Measurements from ENCODE around the gene TIMM17A.
A peak's percentile ranks its signal among the peaks of the same experiment; 100 is the strongest.
"Not testable (repeated sequence)": the region's sequence is repeated elsewhere in the genome, so short reads cannot be mapped to it uniquely, and the experiment has no call there.

Gene TIMM17A

DNA sequence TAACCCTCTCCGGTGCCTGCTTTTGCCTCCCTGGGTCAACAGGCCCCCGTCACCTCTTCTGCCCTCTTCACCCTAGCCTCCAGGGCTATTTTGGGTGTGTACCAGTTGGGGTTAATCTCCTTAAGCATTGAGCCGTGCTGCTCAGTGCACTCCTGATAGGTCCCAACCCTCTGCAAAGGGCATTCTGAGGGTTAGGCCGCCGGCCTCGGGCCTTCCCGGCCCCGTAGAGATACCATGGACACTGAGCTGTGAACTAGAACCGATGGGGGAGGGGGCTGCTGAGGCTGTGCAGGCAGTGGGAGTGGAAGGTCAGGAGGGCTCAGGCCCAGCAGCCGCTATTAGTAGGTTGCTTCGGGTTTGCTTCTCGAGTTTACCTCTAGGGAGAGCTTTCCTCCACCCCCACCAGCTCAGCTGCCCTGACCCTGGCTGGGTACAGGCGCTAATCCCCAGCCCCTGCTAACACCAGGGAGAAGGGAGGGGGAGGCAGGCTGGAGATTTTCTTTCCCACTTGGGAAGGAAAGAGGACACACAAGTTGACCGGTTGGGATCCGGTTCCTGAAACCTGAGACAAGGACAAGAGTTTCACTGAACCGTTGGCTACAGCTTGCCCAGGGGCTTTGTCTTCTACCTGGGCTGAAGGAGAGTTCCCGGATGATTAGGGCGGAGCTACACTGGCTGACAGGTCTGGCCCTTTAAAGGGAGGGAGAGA lies 13.7 kb upstream of the TIMM17A start:
- no peak for DNase-seq

DNA sequence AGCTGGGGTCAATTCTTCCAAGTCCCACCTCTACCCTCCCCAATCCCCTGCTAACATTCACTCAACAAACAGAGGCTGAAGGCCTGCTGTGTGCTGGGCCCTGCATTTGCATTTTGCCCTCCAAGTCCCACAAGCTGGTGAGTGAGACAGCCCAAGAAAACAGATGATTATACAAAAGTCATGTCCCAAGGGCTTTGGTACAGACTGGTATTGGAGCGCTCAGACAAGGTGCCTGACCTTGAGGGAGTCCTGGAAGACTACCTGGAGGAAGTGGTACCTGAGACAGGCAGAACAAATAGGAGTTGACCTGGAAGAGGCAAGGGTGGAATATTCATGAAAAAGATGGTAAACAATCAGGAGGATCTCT lies 13.2 kb upstream of the TIMM17A start:
- no peak for DNase-seq

DNA sequence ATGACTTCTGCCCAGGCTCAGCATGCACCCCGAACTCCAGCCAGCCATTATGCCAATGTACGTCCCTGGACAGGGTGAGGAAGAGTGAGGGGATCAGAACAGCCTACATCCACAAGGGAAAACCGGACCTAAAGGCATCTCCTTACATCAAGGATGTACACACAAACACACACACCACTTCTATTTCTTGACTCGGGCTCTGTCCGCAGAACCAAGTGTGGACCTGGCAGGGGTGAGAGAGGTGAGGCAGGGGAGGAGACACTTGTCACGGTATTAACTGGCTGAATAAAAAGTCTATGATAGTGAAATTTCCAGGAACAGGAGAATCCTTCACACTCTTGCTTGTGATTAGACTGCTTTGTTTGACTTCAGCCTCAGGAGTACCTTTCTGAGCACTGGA lies 11.3 kb upstream of the TIMM17A start:
- DNase-seq = no peak

DNA sequence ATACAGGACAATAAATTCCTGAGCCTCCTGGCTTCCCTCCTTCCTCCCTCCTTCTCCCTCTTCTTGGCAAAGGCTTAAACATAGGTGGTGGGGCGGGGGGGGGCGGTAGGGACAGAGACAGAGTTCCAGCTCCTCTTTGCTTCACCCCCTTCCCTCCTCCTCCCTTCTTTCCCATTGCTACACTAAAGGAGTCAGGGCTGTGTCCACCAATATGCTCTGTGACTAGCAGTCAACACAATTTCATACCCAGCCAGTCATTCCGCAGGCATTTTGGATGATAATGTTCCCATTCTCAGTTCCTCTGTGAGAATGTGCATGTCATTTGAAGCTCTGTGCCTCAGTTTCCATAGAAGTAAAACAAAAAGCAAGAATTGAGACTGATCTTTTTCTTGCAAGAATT lies 10.7 kb upstream of the TIMM17A start:
- DNase-seq = no peak

DNA sequence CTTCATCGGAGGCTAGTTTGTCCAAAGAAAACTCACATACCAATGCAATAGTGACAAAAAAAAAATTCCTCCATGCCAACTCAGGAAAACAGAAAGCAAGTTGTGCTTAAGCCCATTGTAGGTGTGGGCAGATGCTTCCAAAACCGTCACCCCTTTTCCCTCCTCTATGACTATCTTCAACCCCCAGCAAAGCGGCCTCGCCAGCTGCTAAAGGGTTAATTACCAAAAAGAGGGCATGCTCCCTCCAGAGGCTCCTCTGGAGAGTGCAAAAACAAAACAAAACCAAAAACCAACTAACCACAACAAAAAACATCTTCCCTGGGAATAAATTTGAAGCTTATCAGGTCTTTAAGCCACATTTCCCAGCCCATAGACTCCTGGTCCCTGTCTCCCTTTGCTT lies 10.1 kb upstream of the TIMM17A start:
- no peak for DNase-seq

DNA sequence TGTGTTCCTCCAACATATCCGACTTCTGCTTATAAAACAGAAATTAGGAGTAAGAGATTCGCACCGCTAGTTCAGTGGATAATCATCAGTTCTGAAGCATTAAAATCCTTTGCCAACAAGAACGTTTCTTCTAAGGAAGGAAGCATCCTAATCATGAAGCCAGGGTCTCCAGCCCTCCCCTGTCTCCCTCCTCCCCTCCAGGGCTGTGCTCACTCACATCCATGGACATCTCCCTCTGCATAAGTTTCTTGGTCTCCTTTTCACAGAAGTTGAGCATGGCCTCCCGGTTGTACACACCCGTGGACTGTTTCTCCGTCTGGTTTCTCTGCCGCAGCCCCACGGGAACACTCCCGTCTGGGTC lies 9.5 kb upstream of the TIMM17A start:
- no peak for DNase-seq

DNA sequence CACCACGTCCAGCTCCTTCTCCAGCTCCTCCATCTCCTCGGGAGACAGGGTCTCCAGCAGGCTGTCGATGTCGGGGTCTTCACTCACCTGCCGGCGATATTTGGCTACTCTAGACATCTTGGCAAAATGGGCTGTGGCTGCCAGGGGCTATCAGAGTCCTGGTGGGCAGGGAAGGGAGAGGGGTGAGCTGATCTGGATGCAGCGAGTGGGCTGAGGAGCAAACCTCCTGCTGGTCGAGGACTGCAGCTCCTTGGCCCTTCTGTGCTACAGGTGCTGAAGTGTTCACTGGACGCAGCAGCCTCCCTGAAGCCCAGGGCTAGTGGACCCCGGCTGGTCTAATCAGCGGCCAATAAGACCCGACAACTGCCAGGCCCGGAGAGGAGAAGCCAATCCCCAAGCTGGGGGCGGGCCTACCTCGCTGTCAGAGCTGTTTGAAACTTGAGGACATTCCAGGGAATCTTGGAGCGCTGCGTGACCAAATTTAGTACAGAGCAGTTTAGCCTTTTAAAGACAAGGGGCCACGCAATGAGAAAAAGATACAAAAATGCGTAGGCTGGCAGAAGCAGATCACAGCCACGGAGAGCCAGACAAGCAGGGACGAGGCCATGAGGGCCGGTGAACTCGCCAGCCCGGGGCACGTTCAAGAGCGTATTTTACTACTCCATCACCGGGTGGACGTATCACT lies 8.9 kb upstream of the TIMM17A start, which contains the start of gene LMOD1:
Gene LMOD1, minus strand, starts transcription at position 325 of the 685 bp plus-strand sequence. Its CDS starts 208 bp downstream, at position 117.
- no peak for DNase-seq

DNA sequence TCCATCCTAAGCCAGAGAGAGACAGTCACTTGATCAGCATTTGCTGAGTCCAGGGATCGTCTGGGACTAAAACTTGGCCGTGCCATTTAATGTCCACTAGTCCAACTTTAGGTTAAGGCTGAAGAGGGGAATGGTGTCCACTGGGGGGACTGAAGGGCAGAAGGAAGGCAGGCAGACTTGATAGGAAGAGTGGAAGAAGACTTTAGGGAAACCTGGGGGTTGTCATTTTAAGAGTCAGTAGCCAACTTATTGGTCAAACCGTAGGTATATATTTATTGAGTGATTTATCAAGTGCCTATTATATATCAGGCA lies 7.7 kb upstream of the TIMM17A start:
- no peak for DNase-seq

DNA sequence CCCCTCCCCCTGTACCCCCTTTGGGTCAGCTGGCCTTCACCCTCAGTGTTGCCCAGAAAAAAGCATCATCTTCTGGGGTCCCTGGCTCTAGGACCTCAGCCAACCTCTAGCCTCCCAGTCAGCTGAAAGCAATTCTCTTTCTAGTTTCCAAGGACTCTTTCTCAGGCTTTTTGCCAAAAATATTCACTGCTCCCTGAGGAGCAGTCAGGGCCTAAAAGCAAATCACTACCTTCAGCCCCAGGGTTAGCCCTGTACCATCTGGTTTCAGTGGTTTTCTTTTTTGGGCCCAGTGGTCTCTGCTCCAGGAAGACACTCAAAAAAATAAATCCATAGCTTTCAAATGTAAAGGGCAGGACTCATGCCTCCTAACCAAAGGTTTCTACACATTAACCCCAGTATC lies 5.8 kb upstream of the TIMM17A start:
- no peak for DNase-seq

DNA sequence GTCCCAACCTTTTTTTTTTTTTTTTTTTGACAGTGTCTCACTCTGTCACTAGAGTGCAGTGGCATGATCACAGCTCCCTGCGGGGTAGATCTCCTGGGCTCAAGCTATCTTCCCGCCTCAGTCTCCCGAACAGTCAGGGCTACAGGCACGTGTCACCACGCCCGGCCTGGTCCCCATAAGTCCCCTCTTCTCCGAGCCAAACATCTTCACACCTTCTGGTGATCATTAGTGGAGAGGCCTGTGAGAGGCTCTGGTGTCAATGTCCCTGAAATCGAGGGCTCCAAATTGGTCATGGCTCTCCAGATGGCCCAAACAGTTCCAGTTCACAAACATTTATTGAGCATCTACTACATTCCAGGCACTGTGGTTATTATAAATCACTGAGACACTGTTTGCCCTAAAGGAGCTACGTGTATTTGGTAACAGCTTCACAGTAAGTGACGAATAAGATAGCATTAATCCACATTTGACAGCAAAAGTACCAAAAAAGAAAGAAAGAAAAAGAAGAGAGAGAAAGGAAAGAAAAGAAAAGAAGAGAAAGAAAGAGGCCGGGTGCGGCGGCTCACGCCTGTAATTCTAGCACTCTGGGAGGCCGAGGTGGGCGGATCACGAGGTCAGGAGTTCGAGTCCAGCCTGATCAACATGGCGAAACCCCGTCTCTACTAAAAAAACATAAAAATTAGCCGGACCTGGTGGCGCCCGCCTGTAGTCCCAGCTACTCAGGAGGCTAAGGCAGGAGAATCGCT lies 867 bp upstream of the TIMM17A start:
- DNase-seq = no peak

DNA sequence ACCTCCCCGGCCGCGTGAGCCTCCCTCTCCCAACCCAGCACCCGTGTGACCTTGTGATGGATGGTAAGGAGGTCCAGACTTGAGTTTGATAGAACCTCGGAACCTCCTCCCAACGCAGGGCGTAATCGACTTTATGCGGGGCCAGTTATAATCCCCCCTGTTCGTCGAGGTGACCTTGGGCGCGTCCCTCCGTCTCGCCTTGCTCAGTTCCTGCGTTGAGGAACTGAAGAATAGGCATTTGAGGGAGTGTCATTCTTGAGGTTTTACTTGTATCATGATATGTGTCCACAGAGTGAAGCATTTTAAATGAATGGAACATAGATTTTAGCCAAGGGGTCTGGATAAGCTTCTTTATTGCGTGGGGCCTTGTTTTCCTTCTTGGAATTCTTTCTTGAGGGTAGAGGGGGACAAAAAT lies 433 bp downstream of the TIMM17A start:
- no peak for DNase-seq

DNA sequence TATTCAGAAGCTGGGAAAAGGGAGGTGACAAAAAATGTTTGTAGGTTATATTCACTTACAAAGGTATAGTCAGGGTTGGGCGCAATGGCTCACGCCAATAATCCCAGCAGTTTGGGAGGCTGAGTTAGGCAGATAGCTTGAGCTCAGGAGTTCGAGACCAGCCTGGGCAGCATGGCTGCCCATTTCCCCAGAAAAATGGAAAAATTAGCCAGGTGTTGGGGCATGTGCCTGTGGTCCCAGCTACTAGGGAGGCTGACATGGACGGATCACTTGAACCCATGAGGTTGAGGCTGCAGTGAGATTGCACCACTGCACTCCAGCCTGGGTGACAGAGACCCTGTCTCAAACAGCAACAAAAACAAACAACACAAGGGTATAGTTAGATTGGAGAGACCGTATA lies 3.0 kb downstream of the TIMM17A start:
- no peak for DNase-seq

DNA sequence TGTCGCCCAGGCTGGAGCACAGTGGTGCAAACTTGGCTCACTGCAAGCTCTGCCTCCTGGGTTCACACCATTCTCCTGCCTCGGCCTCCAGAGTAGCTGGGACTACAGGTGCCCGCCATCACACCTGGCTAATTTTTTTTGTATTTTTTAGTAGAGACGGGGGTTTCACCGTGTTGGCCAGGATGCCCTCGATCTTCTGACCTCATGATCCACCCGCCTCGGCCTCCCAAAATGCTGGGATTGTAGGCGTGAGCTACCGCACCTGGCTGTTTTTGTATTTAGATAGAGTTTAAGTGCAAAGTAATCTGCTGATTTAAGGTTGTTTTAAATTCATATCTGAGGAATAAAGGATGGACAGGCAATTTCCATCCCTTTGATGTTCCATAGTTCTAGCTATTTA lies 7.1 kb downstream of the TIMM17A start:
- DNase-seq = not testable (repeated sequence)

DNA sequence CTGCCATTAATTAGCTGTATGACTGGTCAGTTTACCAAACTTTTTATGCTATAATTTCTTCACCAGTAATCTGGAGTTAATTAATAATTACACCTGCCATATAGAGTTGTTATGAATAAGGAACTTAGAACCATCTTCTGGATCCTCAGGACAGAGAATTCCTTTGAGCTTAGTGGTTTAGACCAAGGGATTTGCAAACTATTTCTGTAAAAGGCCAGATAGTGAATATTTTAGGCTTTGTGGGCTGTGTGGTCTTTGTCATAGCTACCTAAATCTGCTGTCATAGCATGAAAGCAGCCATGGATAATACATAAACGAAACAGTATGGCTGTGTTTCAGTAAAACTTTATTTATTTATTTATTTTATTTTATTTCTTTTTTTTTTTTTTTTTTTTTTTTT lies 9.0 kb downstream of the TIMM17A start:
- no peak for DNase-seq

DNA sequence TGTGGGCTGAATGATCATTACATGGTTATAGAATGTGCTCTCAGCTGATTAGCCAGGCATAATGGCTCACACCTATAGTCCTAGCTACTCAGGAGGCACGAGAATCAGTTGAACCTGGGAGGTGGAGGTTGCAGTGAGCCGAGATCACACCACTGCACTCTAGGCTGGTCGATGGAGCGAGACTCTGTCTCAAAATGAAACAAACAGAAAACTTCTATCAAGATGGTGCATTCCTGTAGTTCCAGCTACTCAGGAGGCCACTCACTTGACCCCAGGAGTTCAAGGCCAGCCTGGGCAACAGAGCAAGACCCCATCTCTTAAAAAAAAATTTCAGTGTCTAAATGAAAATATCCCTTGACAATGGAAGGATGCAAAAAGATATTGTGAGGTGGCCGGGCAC lies 10.9 kb downstream of the TIMM17A start:
- DNase-seq = no peak

DNA sequence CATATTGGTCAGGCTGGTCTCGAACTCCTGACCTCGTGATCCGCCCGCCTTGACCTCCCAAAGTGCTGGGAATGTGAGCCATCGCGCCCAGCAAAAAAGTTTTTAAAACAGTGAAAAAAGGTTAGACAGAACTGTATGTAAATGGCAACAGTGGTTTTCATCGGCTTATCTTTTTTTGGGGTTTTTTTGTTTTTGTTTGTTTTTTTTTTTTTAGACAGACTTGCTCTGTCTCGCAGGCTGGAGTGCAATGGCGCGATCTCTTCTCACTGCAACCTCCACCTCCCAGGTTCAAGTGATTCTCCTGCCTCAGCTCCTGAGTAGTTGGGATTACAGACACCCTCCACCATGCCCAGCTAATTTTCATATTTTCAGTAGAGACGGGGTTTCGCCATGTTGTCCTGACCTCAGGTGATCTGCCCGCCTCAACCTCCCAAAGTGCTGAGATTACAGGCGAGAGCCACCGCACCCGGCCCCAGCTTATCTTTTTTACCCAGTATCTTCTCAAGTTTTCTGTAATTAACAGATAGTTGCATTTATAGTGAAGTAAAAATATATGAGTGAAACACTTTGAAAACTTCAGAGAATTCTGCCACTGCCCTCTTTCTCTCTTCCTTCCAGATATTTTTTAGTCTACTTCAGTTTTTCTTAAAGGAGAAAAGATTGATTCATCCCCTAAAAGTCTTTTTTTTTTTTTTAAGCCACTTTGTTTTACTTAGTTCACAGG lies 13.1 kb downstream of the TIMM17A start:
- DNase-seq = no peak

DNA sequence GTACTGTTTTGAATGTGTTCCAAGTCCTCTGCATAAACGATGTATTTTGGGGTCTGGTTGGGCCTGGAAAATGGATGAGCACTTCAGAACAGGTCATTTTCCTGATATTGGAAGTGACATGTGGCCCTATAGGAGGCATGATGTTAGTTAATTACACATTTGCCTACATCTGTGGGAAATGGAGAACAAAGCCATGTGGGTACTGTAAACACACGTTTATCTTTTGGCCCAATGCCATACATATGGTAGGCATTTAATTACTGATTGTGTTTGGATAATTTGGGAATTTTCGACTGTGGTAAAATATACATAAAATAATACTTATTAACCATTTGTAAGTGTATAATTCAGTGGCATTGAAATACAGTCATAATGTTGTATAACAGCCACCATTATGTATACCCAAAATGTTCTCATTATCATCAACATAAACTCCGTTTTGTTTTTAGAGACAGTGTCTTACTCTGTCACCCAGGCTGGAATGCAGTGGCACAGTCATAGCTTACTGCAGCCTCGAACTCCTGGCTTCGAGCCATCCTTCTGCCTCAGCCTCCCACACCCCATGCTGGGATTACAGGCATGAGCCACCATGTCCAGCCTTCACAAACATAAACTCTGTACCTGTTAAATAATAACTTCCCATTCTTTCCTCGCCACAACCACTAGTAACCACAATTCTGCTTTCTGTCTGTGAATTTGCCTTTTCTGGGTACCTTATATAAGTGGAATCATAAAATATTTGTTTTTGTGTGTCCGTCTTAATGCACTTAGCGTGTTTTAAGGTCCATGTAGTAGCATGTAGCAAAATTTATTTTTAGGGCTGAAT lies 15.2 kb downstream of the TIMM17A start:
- DNase-seq = no peak

DNA sequence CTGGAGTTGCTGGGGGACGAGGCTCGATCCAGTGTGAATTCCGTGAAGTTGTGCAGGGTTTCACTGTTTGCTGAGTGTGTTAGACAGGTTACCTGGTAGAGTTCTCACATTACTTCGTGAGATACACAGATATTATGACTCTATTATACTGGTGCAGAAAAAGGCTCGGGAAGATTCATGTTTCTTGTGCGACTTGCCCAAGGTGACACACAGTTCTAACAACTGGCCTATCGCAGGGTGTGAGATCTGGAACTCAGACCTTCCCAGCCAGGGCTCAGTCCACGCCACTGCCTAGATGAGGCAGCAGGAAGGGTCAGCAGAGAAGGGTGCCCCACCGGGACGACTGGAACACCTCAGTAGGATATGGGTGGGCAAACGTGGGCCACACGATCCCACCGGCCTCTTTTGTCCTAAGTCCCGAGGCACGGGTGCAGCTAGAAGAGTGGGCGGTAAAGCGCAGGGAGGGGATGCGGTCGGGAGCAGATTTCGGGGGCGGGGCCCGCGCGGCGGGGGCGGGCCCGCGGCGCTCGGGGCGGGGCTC lies 26.8 kb downstream of the TIMM17A start:
- DNase-seq = no peak

DNA sequence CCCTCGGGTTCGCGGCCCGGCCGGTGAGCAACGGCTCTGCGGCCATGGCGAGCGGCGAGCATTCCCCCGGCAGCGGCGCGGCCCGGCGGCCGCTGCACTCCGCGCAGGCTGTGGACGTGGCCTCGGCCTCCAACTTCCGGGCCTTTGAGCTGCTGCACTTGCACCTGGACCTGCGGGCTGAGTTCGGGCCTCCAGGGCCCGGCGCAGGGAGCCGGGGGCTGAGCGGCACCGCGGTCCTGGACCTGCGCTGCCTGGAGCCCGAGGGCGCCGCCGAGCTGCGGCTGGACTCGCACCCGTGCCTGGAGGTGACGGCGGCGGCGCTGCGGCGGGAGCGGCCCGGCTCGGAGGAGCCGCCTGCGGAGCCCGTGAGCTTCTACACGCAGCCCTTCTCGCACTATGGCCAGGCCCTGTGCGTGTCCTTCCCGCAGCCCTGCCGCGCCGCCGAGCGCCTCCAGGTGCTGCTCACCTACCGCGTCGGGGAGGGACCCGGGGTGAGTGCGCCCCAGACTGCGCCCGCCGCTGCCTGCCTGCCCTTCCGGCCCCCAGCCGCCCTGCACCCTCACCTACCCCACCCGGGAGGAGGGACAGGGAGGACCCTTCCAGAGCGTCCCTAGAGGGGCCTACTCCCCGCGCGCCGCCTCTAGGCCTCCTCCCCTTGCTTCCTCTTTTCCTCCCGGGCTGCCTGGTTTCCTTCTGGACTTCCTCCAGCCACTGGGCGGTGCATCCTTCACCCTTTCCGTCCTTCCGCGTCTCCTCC lies 27.5 kb downstream of the TIMM17A start, which contains the start of gene RNPEP:
Gene RNPEP, plus strand, starts transcription at position 26 of the 757 bp plus-strand sequence. Its CDS starts 19 bp downstream, at position 45.
- peak; percentile 51 for DNase-seq

DNA sequence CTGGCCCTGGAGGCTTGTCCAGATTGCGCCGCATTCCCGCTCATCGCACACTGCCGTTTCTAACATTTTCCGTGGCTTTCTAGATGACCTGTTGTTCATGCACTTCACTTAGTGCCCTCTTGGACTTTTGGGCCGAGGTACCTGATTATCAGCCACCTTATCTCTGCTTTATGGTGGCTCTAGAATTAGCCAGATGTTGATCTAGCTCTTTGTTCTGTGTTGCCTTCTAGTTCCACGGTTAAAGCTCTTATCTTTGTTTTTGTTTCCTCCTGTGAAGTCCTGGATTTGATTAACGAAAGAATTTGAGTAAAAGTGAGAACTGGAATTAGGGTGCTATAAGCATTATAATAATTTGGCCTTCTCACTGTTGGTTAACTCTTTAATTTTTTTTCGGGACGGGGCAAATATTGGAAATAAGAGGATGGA lies 28.1 kb downstream of the TIMM17A start:
- no peak for DNase-seq

DNA sequence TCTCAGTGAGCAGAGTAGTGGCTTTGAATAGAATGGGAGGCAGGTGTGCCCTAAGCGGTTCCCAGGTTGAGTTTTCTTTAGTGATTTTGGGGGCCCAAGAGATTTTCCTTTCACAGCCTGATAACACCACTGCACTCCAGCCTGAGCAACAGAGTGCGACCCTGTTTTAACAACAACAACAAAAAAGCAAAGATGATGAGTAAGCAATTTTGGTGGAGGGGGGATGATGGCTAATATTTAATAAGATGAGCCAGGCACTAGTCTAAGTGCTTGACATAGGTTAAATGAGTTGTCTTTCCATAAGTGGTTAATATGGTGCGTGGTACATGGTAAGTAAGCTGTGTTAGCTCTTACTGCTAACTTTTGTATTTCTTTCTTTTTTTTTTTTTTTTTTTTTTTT lies 29.1 kb downstream of the TIMM17A start:
- no peak for DNase-seq
